ENCODE data around the gene DUSP22.
"Not testable (repeated sequence)": the region's sequence is repeated elsewhere in the genome, so short reads cannot be mapped to it uniquely, and the experiment has no call there.

Gene DUSP22, protein sequence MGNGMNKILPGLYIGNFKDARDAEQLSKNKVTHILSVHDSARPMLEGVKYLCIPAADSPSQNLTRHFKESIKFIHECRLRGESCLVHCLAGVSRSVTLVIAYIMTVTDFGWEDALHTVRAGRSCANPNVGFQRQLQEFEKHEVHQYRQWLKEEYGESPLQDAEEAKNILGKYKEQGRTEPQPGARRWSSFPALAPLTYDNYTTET

DNA sequence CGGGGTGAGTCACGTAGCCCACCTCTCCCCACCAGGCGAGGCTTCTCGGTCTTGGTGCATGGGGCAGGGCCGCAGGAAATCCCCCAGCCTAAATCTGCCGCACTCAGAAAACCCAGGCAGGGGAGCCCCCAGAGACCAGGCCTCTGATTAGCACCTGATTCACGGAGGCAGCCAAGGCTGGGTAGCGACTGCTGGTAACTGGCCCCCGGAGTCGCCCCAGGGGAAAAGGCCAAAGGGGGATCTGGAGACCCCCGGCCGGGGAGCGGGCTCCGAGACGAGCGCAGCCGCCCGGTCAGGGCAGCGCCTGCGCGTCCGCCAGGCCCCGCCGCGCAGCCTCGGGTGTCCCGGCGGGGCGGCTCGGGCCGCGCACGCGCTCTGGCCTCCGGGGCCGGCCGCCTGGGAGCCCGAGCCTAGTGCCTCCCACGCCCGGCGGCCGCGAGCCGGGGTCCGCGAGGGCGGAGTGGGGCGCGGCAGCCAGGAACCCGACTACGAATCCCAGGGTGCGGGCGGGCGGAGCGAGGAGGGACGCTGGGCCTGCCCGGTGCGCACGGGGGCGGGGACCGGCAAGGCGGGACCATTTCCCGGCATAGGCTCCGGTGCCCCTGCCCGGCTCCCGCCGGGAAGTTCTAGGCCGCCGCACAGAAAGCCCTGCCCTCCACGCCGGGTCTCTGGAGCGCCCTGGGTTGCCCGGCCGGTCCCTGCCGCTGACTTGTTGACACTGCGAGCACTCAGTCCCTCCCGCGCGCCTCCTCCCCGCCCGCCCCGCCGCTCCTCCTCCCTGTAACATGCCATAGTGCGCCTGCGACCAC, at the start of gene DUSP22:
Gene DUSP22, plus strand, starts transcription at position 791 of the 809 bp plus-strand sequence. CDS start 53 bp downstream, outside the sequence.
- DNase-seq, result no peak

- no peak for DNase-seq
These were observed 45.9 kb upstream of the DUSP22 start for GRCh38 chr6:246352-246751.

- no peak for DNase-seq
These were observed 44.9 kb upstream of the DUSP22 start for GRCh38 chr6:247351-247750.

DNA sequence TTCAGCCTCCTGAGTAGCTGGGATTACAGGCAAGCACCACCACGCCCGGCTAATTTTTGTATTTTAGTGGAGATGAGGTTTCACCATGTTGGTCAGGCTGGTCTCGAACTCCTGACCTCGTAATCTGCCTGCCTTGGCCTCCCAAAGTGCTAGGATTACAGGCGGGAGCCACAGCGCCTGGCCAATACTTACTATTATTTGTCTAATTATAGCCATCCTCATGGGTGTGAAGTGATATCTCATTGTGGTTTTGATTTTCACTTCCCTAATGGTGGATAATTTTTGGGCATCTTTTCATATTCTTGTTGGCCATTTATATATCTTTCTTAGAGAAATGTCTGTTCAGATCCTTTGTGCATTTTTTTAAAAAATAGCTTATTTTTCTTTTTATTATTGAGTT, 44.2 kb upstream of the DUSP22 start:
- not testable (repeated sequence) for DNase-seq

DNA sequence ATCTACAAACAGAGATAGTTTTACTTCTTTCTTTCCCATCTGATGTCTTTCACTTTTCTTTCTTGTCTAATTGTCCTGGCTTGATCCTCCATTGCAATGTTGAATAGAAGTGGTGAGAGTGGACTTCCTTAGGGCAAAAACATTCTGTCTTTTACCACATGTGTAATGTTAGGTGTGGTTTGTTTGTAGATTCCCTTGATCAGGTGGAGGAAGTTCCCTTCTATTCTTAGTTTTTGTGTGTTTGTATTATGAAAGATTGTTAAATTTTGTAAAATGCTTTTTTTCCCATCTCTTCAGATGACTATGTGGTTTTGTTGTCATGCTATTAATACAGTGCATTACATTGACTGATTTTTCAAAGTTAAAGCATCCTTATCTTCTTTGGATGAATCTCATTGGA, 41.6 kb upstream of the DUSP22 start:
- DNase-seq, result no peak

- no peak for DNase-seq
These were observed 40.4 kb upstream of the DUSP22 start for GRCh38 chr6:251920-252319.

GRCh38 chr6:252775-253535, 39.3 kb upstream of the DUSP22 start:
- no peak for DNase-seq

- no peak for DNase-seq
These were observed 38.3 kb upstream of the DUSP22 start for GRCh38 chr6:254016-254415.

DNA sequence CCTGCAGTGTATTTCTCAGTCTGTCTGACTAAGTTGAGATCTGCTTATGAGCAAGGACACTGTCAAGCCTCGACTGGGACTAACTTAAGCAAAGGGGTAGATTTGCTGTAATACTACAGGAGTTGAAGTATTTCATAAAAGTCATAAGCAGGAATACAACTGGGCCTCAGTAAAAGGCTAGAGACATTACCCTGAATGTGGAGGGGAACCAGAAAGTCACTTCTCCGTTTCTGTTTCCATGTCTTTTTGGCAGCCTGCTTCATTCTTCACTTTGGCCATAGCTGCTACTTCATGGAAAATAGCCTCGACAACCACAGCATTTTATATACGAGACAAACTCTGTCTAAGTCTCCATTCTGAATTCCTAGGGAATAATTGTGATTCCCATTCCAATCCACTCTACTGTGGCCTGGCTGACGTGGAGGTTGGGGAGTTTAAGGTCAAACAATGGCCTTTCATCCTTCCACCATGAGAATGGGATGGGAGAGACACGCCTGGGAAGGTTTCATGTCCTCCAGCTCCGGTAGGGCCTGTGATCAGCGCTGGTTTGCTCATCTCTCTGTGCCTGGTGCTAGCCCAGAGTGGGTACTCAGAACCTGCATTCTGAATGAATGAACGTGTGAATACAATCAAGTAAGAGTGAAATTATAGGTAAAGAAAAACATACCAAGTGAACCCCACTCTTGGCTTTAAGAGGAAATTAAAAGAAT, 37.1 kb upstream of the DUSP22 start:
- no peak for DNase-seq

DNA sequence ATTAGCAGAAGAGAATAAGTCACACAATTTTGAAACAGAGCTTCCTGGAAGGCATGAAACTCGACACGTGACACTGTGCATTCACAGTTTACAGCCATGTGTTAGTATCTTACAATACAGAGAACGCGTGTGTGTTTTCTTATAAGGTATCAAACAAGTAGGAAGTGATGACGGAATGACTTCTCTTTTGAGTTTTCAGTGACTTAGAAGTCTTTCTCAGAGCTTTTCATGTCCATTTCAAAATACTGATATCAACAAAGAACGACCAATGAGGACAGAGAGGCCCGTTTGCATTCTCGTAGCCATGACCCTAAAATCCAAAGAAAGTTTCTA, 36.6 kb upstream of the DUSP22 start:
- no peak for DNase-seq

DNA sequence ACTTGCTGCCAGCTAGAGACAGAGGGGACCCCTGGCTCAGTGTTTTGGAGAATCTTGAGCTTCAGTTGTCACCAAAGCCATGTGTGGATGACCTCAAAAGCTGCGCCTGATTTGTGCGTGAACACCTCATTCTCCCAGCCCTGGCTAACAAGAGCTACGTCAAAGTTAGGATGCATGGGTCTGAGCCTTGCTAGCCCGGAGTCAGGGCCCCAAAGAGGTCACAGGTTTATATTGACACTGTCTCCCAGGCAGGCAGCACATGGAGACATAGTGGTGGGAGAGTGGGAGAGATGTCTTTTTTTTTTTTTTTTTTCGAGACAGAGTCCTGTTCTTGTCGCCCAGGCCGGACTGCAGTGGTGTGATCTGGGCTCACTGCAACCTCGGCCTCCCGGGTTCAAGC, 36.1 kb upstream of the DUSP22 start:
- no peak for DNase-seq

- DNase-seq, result no peak
These were observed 35.1 kb upstream of the DUSP22 start for GRCh38 chr6:257031-257725.

- no peak for DNase-seq
These were observed 34.5 kb upstream of the DUSP22 start for GRCh38 chr6:257774-258173.

DNA sequence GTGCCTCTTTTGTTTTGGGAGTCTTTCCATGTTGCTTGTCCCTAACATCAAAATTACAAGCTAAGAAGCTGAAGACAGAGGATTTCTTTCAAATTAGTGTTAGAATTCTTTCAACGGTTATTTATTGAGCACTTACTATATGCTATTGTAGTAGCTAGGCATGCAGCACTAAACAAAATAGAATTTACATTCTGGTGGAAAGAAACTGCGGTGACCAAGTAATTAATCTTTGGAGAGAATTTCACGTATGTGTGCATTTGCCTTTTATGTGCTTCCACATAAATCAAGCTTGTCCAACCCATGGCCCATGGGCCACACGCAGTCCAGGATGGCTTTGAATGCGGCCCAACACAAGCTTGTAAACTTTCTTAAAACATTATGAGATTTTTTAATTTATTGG, 33.0 kb upstream of the DUSP22 start:
- DNase-seq, result no peak

DNA sequence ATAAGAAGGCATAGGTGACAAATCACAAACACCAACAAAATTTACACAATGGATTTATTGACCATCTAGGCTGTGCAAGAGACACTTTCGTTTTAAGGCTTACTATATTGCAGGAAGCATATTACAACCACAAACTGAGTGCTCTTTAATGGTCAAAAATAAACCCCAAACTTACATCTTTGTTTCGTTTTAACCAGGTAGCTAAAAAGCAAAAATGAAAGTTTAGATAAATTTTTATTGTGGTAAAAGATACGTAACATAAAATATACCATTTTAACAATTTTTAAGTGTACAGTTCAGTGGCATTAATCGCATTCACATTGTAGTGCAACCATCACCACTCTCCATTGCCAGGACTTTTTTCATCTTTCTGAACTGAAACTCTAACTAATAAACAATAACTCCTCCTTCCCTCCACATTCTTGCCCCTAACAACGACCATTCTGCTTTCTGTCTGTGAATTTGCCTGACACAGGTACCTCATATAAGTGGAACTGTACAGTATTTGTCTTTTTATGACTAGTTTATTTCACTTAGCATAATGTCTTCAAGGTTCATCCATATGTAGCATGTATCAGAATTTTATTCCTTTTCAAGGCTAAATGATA, 32.3 kb upstream of the DUSP22 start:
- DNase-seq, result no peak

DNA sequence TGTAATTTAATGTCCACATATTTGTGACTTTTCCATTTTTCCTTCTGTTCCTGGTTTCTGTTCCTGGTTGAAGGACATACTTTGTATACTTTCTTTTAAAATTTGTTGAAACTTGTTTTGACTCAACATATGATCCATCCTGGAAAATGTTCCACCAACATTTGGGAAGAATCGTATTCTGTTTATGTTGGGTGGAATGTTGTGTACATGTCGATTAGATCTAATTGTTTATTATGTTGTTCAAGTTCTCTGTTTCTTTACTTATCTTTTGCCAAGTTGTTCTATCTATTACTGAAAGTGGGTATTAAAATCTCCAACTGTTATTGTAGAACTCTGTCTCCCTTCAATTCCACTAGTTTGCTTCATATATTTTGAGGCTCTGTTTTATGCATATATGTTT, 27.7 kb upstream of the DUSP22 start:
- DNase-seq, result no peak

GRCh38 chr6:268394-268935, 23.8 kb upstream of the DUSP22 start:
- DNase-seq, result no peak

- DNase-seq, result no peak
These were observed 18.7 kb upstream of the DUSP22 start for GRCh38 chr6:273551-274058.

DNA sequence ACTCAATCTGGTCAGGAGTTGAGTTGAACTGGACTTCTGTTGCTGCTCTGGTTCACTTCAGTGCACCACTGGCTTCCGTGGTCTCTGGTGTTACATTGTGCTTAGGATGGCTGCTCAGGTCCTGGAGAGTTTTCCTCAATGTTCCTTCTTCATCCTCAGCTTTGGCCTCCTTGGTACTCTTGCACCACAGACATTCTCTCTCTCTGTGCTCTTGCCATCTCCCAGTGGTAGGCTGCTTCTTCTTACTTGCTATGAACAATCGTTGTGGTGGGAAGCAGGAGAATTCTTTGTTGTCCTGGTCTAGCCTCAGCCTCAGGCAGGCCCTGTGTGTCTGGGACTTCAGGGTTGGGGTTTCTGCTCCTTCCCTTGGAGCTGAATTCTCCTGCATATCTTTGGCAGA, 14.5 kb upstream of the DUSP22 start:
- DNase-seq, result no peak

GRCh38 chr6:278494-278893, 13.8 kb upstream of the DUSP22 start:
- DNase-seq, result no peak

DNA sequence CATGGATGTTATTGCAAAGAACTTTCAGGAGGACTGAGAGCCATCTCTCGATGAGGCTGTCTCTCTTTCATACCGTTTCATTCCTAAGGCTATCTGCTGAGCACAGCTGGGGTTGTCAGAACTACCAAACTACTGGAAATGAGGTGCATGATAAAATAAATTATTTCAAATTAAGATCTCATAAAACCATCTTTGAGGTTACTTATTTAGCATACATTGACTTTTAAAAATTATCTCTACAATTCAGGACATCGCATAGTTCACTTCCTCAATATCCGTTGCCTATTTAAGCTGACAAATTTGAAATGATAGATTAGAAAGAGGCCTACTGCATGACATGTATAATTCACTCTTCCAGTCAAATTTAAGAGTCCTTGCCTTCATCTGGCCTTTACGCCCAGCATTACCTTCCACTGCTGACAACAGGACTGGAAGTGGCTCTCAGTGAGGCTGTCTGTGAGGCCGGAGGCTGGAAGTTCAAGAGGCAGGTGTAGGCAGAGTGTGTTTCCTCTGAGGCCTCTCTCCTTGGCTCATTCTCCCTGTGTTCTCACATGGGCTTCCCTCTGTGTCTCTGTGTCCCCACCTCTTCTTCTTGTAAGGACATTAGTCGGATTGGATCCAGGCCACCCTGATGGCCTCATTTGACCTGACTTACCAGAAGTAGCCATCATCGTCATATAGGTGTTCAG, 12.8 kb upstream of the DUSP22 start:
- DNase-seq, result no peak
